ENCODE results near the gene ZNF512B. TPM values are rescaled to one million over a fixed set of nuclear protein-coding genes. Genes with fewer than 3 reads are reported as not detected.

The ZNF512B gene
- total and polyA plus RNA-seq, 9 donors = 2.5 to 24.7 (median 20.2) TPM

DNA sequence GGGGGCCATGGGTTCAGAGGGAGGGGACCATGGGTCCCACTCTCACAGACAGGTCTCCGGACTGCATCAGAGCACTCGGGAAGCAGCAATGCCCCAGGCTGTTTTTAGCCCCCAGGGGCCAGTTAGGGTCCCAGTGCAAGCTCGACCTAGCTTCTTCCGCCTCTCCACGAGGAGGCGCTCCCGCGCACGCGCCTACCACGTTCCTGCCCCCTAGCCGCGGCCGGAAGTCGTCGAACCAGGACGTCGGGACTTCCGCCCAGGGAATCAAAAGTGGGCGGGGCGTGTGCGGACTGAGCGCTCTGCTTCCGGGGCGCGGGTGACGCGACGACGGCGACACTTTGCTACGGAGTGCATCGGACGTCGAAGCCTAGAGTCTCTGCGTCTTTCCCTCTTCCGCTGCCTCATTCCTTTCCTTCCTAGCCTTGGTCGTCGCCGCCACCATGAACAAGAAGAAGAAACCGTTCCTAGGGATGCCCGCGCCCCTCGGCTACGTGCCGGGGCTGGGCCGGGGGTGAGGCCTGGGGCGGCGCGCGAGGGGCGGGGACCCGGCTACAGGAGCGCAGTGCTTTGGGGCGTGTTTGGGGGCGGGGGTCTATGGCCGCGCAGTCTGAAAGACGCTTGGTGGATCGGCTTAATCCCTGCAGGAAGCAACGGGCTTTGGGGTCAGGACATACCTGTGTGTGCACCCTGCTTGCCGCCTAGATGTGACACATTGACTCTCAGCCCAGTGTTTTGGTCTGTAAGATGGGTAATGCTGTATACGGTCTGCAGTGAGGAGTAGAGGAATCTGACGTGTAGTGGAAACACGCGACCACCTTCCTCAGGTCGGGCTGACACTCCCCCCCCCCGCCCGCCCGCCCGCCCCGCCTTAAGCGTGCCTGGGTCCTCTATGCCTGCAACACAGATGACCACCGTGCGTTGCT lies 11.3 kb upstream of the ZNF512B start, which contains the start of gene PRPF6:
PRPF6 (plus strand) TSS at position 327 of the 923 bp plus-strand sequence; CDS start at position 441, 114 bp downstream.
- Histone ChIP-seq H3K9me3 (no peaks in the 10 kb centered on the region), H3K4me1 (ENCODE audit: insufficient read depth) (peaks cover 16% of the 10 kb centered on the region), H3K36me3 (no peaks in the 10 kb centered on the region), H3K27me3 (peaks cover 5% of the 10 kb centered on the region), H3K4me3 (peak within 1 kb of the TSS; percentile 83), H3K27ac (no peak within 1 kb of the TSS)
- TF ChIP-seq POLR2A (IDR thresholded peaks at IDR 0.05) (peak; percentile 78), EP300 (IDR thresholded peaks at IDR 0.05) (no peak)
- TF ChIP-seq, protein P1, sequence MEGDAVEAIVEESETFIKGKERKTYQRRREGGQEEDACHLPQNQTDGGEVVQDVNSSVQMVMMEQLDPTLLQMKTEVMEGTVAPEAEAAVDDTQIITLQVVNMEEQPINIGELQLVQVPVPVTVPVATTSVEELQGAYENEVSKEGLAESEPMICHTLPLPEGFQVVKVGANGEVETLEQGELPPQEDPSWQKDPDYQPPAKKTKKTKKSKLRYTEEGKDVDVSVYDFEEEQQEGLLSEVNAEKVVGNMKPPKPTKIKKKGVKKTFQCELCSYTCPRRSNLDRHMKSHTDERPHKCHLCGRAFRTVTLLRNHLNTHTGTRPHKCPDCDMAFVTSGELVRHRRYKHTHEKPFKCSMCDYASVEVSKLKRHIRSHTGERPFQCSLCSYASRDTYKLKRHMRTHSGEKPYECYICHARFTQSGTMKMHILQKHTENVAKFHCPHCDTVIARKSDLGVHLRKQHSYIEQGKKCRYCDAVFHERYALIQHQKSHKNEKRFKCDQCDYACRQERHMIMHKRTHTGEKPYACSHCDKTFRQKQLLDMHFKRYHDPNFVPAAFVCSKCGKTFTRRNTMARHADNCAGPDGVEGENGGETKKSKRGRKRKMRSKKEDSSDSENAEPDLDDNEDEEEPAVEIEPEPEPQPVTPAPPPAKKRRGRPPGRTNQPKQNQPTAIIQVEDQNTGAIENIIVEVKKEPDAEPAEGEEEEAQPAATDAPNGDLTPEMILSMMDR (IDR thresholded peaks at IDR 0.05) = peak; percentile 73 to 79 (median 78)
- intact Hi-C loops (cut with DNase I) = no loop called here
- WGBS, 3 donors = 0 to 1% (median 1%) methylated on average over 75 of the region's 75 CpGs
- peak; percentile 89 to 95 (median 90) for DNase-seq

DNA sequence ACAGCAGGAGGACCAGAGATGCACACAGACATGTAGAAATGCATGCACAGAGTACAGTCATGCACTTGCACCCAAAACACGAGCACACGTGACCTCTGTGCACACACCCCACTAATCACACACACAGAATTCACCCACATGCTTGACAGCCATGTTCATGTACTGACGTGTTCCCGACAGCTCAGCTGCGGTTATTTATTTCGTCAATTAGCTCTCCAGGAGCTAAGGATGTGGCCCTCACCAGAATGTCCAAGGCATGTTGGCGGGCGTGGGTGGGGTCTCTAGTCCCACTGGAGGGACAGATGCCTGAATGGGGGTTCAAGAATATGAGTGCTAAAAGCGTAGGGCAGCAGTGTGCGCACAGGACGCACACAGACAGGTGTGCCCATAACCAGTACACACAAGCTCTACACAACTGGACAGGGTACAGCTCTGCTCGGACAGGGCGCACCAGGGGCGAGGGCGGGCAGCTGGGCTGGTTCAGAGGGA lies 10.6 kb upstream of the ZNF512B start:
- WGBS, 3 donors = 79 to 82% (median 81%) methylated on average over 15 of the region's 15 CpGs
- TF ChIP-seq, protein P1 (IDR thresholded peaks at IDR 0.05) = no peak
- TF ChIP-seq EP300 (IDR thresholded peaks at IDR 0.05) = no peak
- H3K4me1 ChIP-seq (ENCODE audit: insufficient read depth) = peaks cover 16% of the 10 kb centered on the region
- no peaks in the 10 kb centered on the region for H3K9me3 ChIP-seq
- peak overlapping the region; percentile 83 for H3K4me3 ChIP-seq
- no peak for DNase-seq
- intact Hi-C loops (cut with DNase I) = no loop called here
- peaks cover 5% of the 10 kb centered on the region for H3K27me3 ChIP-seq
- no peak overlapping the region for H3K27ac ChIP-seq
- no peaks in the 10 kb centered on the region for H3K36me3 ChIP-seq

DNA sequence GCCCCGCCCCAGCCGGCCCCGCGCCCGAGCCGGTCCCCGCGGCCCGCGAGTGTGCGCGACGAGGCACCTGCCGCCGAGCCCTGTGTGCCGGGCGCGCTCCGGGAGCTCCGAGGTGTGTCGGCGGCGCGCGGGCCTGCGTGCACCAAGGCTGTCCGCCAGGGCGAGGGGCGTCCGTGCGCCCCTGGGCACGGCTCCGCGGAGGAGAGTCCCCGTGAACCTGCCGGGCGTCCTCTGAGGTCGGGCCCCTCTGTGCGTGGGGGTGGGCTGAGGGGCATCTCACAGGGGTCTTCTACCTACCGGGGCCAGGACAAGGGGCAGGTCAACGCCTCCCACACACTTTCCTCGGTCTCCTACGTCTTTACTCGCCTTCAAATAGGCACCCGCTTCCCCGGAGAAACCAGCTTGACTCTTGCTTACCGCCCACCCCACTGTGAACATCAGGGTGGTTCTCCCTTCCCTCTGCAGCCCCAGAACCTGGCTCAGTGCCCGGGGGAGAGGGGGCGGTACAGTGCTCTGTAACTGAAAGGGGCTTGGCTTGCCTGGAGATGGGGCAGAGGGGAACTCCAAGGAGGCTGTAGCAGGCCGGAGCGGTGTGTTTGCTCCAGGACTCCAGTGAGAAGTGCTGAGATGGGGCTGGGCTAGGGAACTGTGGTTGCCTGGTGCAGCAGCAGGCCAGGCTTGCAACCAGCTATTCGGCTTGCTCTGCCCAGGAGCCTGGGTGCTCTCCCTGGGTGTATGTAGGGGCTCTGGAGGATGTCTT lies 10.0 kb upstream of the ZNF512B start, which contains the start of gene SAMD10:
SAMD10 (minus strand) TSS at position 86 of the 760 bp plus-strand sequence. CDS start 175 bp downstream, outside the sequence.
- Histone ChIP-seq H3K27ac (no peak within 1 kb of the TSS), H3K27me3 (peaks cover 5% of the 10 kb centered on the region), H3K4me3 (peak within 1 kb of the TSS; percentile 83), H3K4me1 (ENCODE audit: insufficient read depth) (peaks cover 16% of the 10 kb centered on the region), H3K9me3 (no peaks in the 10 kb centered on the region), H3K36me3 (no peaks in the 10 kb centered on the region)
- intact Hi-C loops (cut with DNase I) = loop anchor here in 2 of 4 donors (5.0 to 10.0 kb wide), 2 partner anchors 205 to 442 kb away; partner anchors contain the start of gene PTK6 (in 1 of the 2)
- TF ChIP-seq EP300 (IDR thresholded peaks at IDR 0.05) = no peak
- TF ChIP-seq, protein P1 (IDR thresholded peaks at IDR 0.05) = no peak
- no peak for TF ChIP-seq POLR2A (IDR thresholded peaks at IDR 0.05)
- DNase-seq = peak in 4 of 5 donors; percentile 23 to 61 (median 59)
- WGBS, 3 donors = 3 to 6% (median 4%) methylated on average over 31 to 52 of the region's 52 CpGs

DNA sequence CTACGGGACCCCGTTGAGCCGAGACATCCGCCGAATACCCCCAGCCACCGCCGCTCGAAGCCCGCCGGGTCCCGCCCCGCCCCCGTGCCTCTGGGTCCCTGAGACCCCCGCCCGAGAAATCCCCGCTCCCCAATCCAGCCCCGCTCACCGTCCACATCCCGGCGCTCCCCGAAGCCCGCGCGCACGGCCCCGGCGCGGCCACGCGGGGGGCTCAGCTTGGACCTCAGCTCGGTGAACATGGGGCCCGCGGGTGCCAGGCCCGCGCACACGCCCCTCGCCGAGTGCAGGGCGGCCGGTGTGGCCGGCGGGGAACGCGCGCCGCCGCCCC lies 9.5 kb upstream of the ZNF512B start:
- intact Hi-C loops (cut with DNase I) = loop anchor here in 2 of 4 donors (5.0 to 10.0 kb wide), 2 partner anchors 204 to 442 kb away; partner anchors contain the start of gene PTK6 (in 1 of the 2)
- Histone ChIP-seq H3K9me3 (no peaks in the 10 kb centered on the region), H3K4me1 (ENCODE audit: insufficient read depth) (peaks cover 16% of the 10 kb centered on the region), H3K36me3 (no peaks in the 10 kb centered on the region), H3K27me3 (peaks cover 5% of the 10 kb centered on the region), H3K27ac (no peak overlapping the region), H3K4me3 (peak overlapping the region; percentile 35)
- WGBS, 3 donors = 0 to 1% (median 0%) methylated on average over 6 to 47 of the region's 47 CpGs
- TF ChIP-seq, protein P1 (IDR thresholded peaks at IDR 0.05) = no peak
- TF ChIP-seq POLR2A (IDR thresholded peaks at IDR 0.05) = no peak
- TF ChIP-seq EP300 (IDR thresholded peaks at IDR 0.05) = no peak
- DNase-seq = peak in 1 of 5 donors; percentile 46

All from ovary (tissue), 9 donors.